ENCODE data around the gene TSPAN6. TPM values are rescaled to one million over a fixed set of nuclear protein-coding genes. Genes with fewer than 3 reads are reported as not detected.

TSPAN6 gene
- total and polyA plus RNA-seq, 10 of the 15 experiments (the other 5 are each of a cell fraction or from before 2014, with no cell fraction given): 0.04 to 0.23 (median 0.08) TPM; not detected in 5

- Histone ChIP-seq H3K9me3 (replicated peaks; ENCODE audit: control insufficient read depth, insufficient read depth, low read length) (no peaks in the 10 kb centered on the region), H3K27me3 (replicated peaks in 1 of 2; ENCODE audit: control insufficient read depth in 2 of 2, insufficient read depth in 2 of 2, low read length in 1 of 2) (no peaks in the 10 kb centered on the region), H3K9ac (ENCODE audit: control insufficient read depth, insufficient read depth, low read length) (no peak overlapping the region), H3K4me3 (no peak overlapping the region), H3K4me2 (ENCODE audit: control insufficient read depth, insufficient read depth) (no peak overlapping the region), H3K4me1 (ENCODE audit: control insufficient read depth, insufficient read depth, low read length) (no peaks in the 10 kb centered on the region), H3K79me2 (ENCODE audit: control insufficient read depth, insufficient read depth, low read length) (no peaks in the 10 kb centered on the region), H3K36me3 (ENCODE audit: control insufficient read depth in 2 of 2, insufficient read depth in 2 of 2, low read length in 1 of 2) (no peaks in the 10 kb centered on the region), H2AFZ (ENCODE audit: control insufficient read depth, low read depth, low read length) (no peak overlapping the region), H3K27ac (ENCODE audit: control insufficient read depth, insufficient read depth) (no peak overlapping the region), H4K20me1 (ENCODE audit: control insufficient read depth, insufficient read depth) (no peaks in the 10 kb centered on the region)
- no TSS peak for BruUV-seq (replicated peaks)
- FAIRE-seq (no peak), ATAC-seq (no peak), DNase-seq (ENCODE audit: low read depth, low spot score) (no peak)
- ChIA-PET CTCF (interaction anchor here (1.5 kb wide), 1 partner anchor 9 kb away, joined by 4 read pairs; no protein-coding TSS in a partner anchor), RAD21 (ENCODE audit: unreplicated experiment) (no interaction called here), SMC1A (ENCODE audit: uncharacterized antibody, unreplicated experiment) (interaction anchor here (1.0 kb wide), 1 partner anchor 13 kb away, joined by 3 read pairs; no protein-coding TSS in a partner anchor), POLR2A (no interaction called here)
- intact Hi-C loops (cut with micrococcal nuclease; ENCODE audit: unreplicated experiment) (no loop called here), in situ Hi-C loops (cut with MboI) (no loop called here)
- 59% methylated on average over 13 of the region's 13 CpGs for WGBS (ENCODE audit: insufficient coverage, insufficient replicate concordance, low lambda C conversion rate, missing lambda C conversion rate)
- no peak for TF ChIP-seq REST (IDR thresholded peaks at IDR 0.05; ENCODE audit: low read depth, low read length)
- TF ChIP-seq NFYB (IDR thresholded peaks at IDR 0.05; ENCODE audit: insufficient read depth, low read depth, low read length): no peak
- no peak for TF ChIP-seq ZBTB4 (CRISPR knock-in tag; IDR thresholded peaks at IDR 0.05)
- no peak for TF ChIP-seq HDAC6 (IDR thresholded peaks at IDR 0.05; ENCODE audit: unreplicated experiment)
- TF ChIP-seq KDM1A (IDR thresholded peaks at IDR 0.05; ENCODE audit: borderline replicate concordance): no peak
- TF ChIP-seq POLR2AphosphoS2 (IDR thresholded peaks at IDR 0.05; ENCODE audit: low read depth, low read length): no peak
These were observed 25.6 kb upstream of the TSPAN6 start for GRCh38 chrX:100662170-100662569.
